WTC11 (cell line): ENCODE measurements around the gene HAPLN3. TPM values are rescaled to one million over a fixed set of nuclear protein-coding genes. Genes with fewer than 3 reads are reported as not detected.

Source experiments
- ATAC-seq: fragments of 200-7000 bp; cut with Tn5 transposase; 2 replicates; pipeline ENCODE4 v1.10.0; 2021; ENCODE audit warnings: mild to moderate bottlenecking, moderate library complexity
- CTCF ChIA-PET: fragments of 300-600 bp; sonication (Branson Sonifier 250); formaldehyde crosslinking; loops from one replicate; lab custom pipeline; 2021; ENCODE audit warnings: antibody characterized with exemption; lab: Charles Lee
- POLR2A ChIA-PET: fragments of 350-600 bp; sonication (Branson Sonifier 250); formaldehyde crosslinking; loops from one replicate; lab custom pipeline; 2021; ENCODE audit warnings: antibody characterized with exemption; lab: Charles Lee
- DNase-seq: peaks from one replicate; pipeline ENCODE4 v3.0.0; 2021; ENCODE audit warnings: low spot score
- H3K27ac Mint-ChIP-seq: 2 replicates; pipeline ENCODE4 v1.8.0; 2021; ENCODE audit warnings: mixed read lengths
- H3K27me3 Mint-ChIP-seq: 2 replicates; pipeline ENCODE4 v1.8.0; 2021; ENCODE audit warnings: low read depth, mild to moderate bottlenecking, moderate library complexity, mixed read lengths
- H3K36me3 Mint-ChIP-seq: 2 replicates; pipeline ENCODE4 v1.8.0; 2021; ENCODE audit warnings: mixed read lengths
- H3K4me1 Mint-ChIP-seq: 2 replicates; pipeline ENCODE4 v1.8.0; 2022; ENCODE audit warnings: mixed read lengths
- H3K4me3 Mint-ChIP-seq: 2 replicates; pipeline ENCODE4 v1.8.0; 2021; ENCODE audit warnings: mild to moderate bottlenecking, moderate library complexity, mixed read lengths
- H3K9me3 Mint-ChIP-seq: 2 replicates; pipeline ENCODE4 v1.8.0; 2021; ENCODE audit warnings: mixed read lengths
- ARID4B ChIP-seq: sonication (generic); formaldehyde crosslinking; IDR thresholded peaks from 2 replicates; pipeline ENCODE4 v1.8.0; 2023; ENCODE audit warnings: missing genetic modification reagents, mild to moderate bottlenecking, borderline replicate concordance
- ATF6 ChIP-seq: sonication (generic); formaldehyde crosslinking; IDR thresholded peaks from 2 replicates; pipeline ENCODE4 v1.8.1; 2023; ENCODE audit warnings: mild to moderate bottlenecking, missing genetic modification reagents
- CTCF ChIP-seq: fragments of 200-600 bp; IDR thresholded peaks from 2 replicates; pipeline ENCODE4 v1.8.0; 2022; ENCODE audit warnings: antibody characterized with exemption
- EMX1 ChIP-seq: fragments of 250-450 bp; sonication (Bioruptor Pico); IDR thresholded peaks from 2 replicates; pipeline ENCODE4 v1.8.0; 2021; ENCODE audit warnings: mild to moderate bottlenecking
- ESRRA ChIP-seq: sonication (generic); formaldehyde crosslinking; IDR thresholded peaks from 2 replicates; pipeline ENCODE4 v1.8.1; 2022; ENCODE audit warnings: mild to moderate bottlenecking, missing genetic modification reagents, borderline replicate concordance
- GRHL2 ChIP-seq: fragments of 250-450 bp; sonication (Bioruptor Pico); IDR thresholded peaks from 2 replicates; pipeline ENCODE4 v1.8.0; 2022; ENCODE audit warnings: mild to moderate bottlenecking, moderate library complexity; ENCODE audit not compliant: insufficient replicate concordance, severe bottlenecking
- HMGA2 ChIP-seq: fragments of 250-450 bp; sonication (Bioruptor Pico); IDR thresholded peaks from 2 replicates; pipeline ENCODE4 v1.4.0; 2021; ENCODE audit warnings: mild to moderate bottlenecking, moderate library complexity
- JUN ChIP-seq: sonication (generic); formaldehyde crosslinking; IDR thresholded peaks from 2 replicates; pipeline ENCODE4 v1.8.0; 2023; ENCODE audit warnings: mild to moderate bottlenecking, missing genetic modification reagents
- KAT7 ChIP-seq: sonication (generic); formaldehyde crosslinking; IDR thresholded peaks from 2 replicates; pipeline ENCODE4 v1.8.1; 2023; ENCODE audit warnings: missing genetic modification reagents, mild to moderate bottlenecking, borderline replicate concordance
- MAX ChIP-seq: sonication (generic); formaldehyde crosslinking; IDR thresholded peaks from 2 replicates; pipeline ENCODE4 v1.8.0; 2022; ENCODE audit warnings: mild to moderate bottlenecking, missing genetic modification reagents
- NFE2L1 ChIP-seq: sonication (generic); formaldehyde crosslinking; IDR thresholded peaks from 2 replicates; pipeline ENCODE4 v1.8.1; 2023; ENCODE audit warnings: missing genetic modification reagents
- NR1H2 ChIP-seq: sonication (generic); formaldehyde crosslinking; IDR thresholded peaks from 2 replicates; pipeline ENCODE4 v1.9.0; 2021; ENCODE audit warnings: mild to moderate bottlenecking, moderate library complexity, missing genetic modification reagents
- PRRX2 ChIP-seq: fragments of 250-450 bp; sonication (Bioruptor Pico); IDR thresholded peaks from 2 replicates; pipeline ENCODE4 v1.8.0; 2021; ENCODE audit warnings: mild to moderate bottlenecking
- SMAD4 ChIP-seq: sonication (generic); formaldehyde crosslinking; IDR thresholded peaks from 2 replicates; pipeline ENCODE4 v1.8.0; 2022; ENCODE audit warnings: mild to moderate bottlenecking, missing genetic modification reagents
- TEAD1 ChIP-seq: sonication (generic); formaldehyde crosslinking; IDR thresholded peaks from 2 replicates; pipeline ENCODE4 v1.8.0; 2022; ENCODE audit warnings: mild to moderate bottlenecking, missing genetic modification reagents
- TEAD4 ChIP-seq: sonication (generic); formaldehyde crosslinking; IDR thresholded peaks from 2 replicates; pipeline ENCODE4 v1.8.0; 2022; ENCODE audit warnings: mild to moderate bottlenecking, missing genetic modification reagents
- TP53 ChIP-seq: sonication (generic); formaldehyde crosslinking; IDR thresholded peaks from 2 replicates; pipeline ENCODE4 v1.8.1; 2023; ENCODE audit warnings: mild to moderate bottlenecking, missing genetic modification reagents
- USF1 ChIP-seq: sonication (generic); formaldehyde crosslinking; IDR thresholded peaks from 2 replicates; pipeline ENCODE4 v1.8.0; 2022; ENCODE audit warnings: mild to moderate bottlenecking, missing genetic modification reagents
- ZNF138 ChIP-seq: sonication (generic); formaldehyde crosslinking; conservative IDR thresholded peaks from 2 replicates; pipeline ENCODE4 v1.8.1; 2022; ENCODE audit warnings: mild to moderate bottlenecking, moderate library complexity, missing genetic modification reagents
- ZNF416 ChIP-seq: fragments of 250-450 bp; sonication (Bioruptor Pico); IDR thresholded peaks from 2 replicates; pipeline ENCODE4 v1.9.0; 2021; ENCODE audit warnings: mild to moderate bottlenecking, inconsistent platforms
- ZSCAN18 ChIP-seq: fragments of 250-450 bp; sonication (Bioruptor Pico); IDR thresholded peaks from 2 replicates; pipeline ENCODE4 v2.1.2; 2022; ENCODE audit warnings: mild to moderate bottlenecking, moderate library complexity
- total RNA-seq: library from RNA; stranded (reverse); gene quantifications from 3 replicates; pipeline ENCODE4 v1.2.3, GENCODE V29; 2021

HAPLN3 gene
- total RNA-seq, 1 experiment from 2014 or later = 50.6 TPM

- H3K27ac Mint-ChIP-seq = no peak overlapping the region
- H3K27me3 Mint-ChIP-seq = no peaks in the 10 kb centered on the region; the same call in 1 of the 2 replicates
- no peaks in the 10 kb centered on the region for H3K4me1 Mint-ChIP-seq
- ATAC-seq = no peak
- CTCF ChIA-PET = no interaction called here
- no peak for TF ChIP-seq ZNF416
- no peak for TF ChIP-seq KAT7
- TF ChIP-seq ZSCAN18 (CRISPR knock-in tag) = no peak
- no peak for TF ChIP-seq GRHL2 (CRISPR knock-in tag)
- TF ChIP-seq PRRX2 (CRISPR knock-in tag) = no peak
- no peak for TF ChIP-seq EMX1
- TF ChIP-seq SMAD4 = no peak
- TF ChIP-seq ESRRA (CRISPR knock-in tag) = no peak
- no peak for TF ChIP-seq USF1
- TF ChIP-seq TP53 (CRISPR knock-in tag) = no peak
- TF ChIP-seq, all 79 proteins: peak for 0
- no peak for DNase-seq
- POLR2A ChIA-PET = interaction anchor here (0.6 kb wide), 1 partner anchor 331 kb away, joined by 4 read pairs; no protein-coding TSS in a partner anchor
- Mint-ChIP-seq H3K4me3 (no peak overlapping the region), H3K36me3 (no peaks in the 10 kb centered on the region), H3K9me3 (0 out of 2 replicates have a peak, but pooled peaks cover 3% of the 10 kb centered on the region)
Observed at GRCh38 chr15:88848203-88848602, 47.1 kb downstream of the HAPLN3 start.

- no peaks in the 10 kb centered on the region for H3K36me3 Mint-ChIP-seq
- ATAC-seq (no peak), DNase-seq (no peak)
- no peaks in the 10 kb centered on the region for H3K9me3 Mint-ChIP-seq
- H3K27me3 Mint-ChIP-seq = no peaks in the 10 kb centered on the region; the same call in 1 of the 2 replicates
- TF ChIP-seq ZNF138 (CRISPR knock-in tag) (no peak), CTCF (no peak), ATF6 (CRISPR knock-in tag) (no peak), HMGA2 (no peak), TEAD1 (CRISPR knock-in tag) (no peak), NFE2L1 (CRISPR knock-in tag) (no peak), USF1 (no peak), MAX (CRISPR knock-in tag) (no peak), JUN (CRISPR knock-in tag) (no peak), NR1H2 (CRISPR knock-in tag) (no peak), ARID4B (CRISPR knock-in tag) (no peak), TEAD4 (no peak)
- H3K4me3 Mint-ChIP-seq = no peak overlapping the region
- H3K27ac Mint-ChIP-seq = no peak overlapping the region
- POLR2A ChIA-PET = no interaction called here
- H3K4me1 Mint-ChIP-seq = no peaks in the 10 kb centered on the region
- CTCF ChIA-PET = no interaction called here
Observed at GRCh38 chr15:88847144-88847543, 48.2 kb downstream of the HAPLN3 start.
